ENCODE measurements around the gene S1PR4. TPM values are rescaled to one million over a fixed set of nuclear protein-coding genes. Genes with fewer than 3 reads are reported as not detected.
A peak's percentile ranks its signal among the peaks of the same experiment; 100 is the strongest.
"Not testable (repeated sequence)": the region's sequence is repeated elsewhere in the genome, so short reads cannot be mapped to it uniquely, and the experiment has no call there.

S1PR4 gene
- total RNA-seq, 1 donor from 2014 or later: 0.89 TPM

DNA sequence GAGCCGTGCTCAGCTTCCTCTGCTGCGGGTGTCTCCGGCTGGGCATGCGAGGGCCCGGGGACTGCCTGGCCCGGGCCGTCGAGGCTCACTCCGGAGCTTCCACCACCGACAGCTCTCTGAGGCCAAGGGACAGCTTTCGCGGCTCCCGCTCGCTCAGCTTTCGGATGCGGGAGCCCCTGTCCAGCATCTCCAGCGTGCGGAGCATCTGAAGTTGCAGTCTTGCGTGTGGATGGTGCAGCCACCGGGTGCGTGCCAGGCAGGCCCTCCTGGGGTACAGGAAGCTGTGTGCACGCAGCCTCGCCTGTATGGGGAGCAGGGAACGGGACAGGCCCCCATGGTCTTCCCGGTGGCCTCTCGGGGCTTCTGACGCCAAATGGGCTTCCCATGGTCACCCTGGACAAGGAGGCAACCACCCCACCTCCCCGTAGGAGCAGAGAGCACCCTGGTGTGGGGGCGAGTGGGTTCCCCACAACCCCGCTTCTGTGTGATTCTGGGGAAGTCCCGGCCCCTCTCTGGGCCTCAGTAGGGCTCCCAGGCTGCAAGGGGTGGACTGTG lies 1.2 kb downstream of the S1PR4 start:
- DNase-seq (ENCODE audit: low spot score): no peak

DNA sequence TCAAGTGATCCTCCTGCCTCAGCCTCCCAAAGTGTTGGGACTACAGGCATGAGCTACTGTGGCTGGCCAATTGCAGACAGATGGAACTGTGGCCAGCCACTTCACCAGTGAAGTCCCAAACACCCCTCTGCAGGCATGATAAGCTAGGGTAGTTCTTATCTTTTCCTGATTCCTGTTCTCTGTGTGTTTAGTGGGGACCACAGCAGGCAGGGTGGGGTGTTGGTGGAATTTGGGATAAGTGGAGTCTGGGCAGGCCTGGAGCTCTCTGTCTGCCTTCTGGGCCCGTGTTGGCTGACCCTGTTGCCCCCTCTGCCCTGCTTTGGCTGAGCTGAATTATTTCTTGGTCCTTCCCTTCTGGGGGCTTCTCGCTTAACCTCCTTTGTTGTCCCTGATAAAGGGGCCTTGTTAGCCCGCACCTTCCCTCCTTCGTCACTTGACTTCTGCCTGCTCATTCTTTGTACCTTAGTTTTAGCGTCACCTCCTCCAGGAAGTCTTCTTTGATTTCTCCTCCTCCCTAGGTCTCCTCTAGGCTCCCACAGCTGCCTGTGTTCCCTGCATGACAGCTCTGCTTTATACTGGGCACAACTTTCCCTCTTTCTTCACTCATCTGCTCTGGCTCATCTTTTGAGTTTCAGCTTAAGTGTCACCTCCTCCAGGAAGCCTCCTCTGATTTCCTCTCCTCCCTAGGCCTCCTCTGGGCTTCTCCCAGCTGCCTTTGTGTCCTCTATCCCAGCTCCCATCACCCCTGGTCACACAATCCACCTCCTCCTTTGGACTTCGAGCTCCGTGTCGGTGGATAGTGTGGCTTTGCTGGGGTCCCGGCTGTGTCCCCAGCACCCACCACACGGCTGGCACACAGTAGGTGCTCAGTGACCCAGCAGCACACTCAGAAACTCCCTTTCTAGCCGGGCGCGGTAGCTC lies 5.4 kb downstream of the S1PR4 start:
- no peak for DNase-seq (ENCODE audit: low spot score)

- no peak for DNase-seq (ENCODE audit: low spot score)
These were observed 6.4 kb downstream of the S1PR4 start for GRCh38 chr19:3184847-3185460.

GRCh38 chr19:3185461-3186159 lies 7.0 kb downstream of the S1PR4 start, which contains the start of gene NCLN:
Gene NCLN (plus strand): TSS chr19:3185930. CDS start chr19:3186031, 101 bp downstream.
- peak; percentile 95 for DNase-seq (ENCODE audit: low spot score)

GRCh38 chr19:3186160-3186688 lies 7.7 kb downstream of the S1PR4 start:
- no peak for DNase-seq (ENCODE audit: low spot score)

DNA sequence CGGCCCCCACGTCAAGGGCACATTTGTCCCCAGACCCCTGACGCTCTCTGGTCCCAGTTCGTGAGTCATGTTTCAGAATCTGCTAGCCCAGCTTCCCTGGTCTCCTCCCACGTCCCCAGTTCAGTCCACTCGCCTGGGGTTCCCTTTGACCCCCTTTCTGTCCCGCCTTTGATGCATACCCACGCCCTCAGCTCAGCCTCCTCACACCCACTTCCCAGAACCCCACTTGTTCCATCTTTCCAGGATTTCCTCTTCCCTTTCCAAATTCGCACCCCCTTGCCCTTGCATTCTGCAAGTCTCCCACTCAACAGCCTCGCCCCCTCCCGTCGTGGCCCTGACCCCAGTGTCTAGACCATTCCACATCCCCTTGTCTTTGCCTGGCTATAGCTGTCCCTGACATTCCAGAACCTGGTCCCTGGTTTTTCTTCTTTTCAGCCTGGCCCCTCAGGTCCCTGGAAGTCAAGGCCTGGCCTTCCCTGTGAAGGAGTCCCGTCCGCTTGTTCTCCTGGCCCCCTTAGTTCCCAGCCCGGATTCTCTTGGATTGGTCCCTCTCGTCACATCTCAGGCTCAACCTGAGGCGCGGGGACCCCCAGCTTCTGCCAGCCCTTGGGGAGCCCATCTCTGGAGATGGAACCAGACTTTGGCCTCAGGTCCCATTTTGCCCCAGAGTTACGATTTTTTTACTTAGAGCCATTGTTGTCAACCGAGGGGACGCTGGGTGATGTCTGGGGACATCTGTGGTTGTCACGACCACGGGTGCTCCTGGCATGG lies 8.5 kb downstream of the S1PR4 start:
- DNase-seq (ENCODE audit: low spot score): no peak

DNA sequence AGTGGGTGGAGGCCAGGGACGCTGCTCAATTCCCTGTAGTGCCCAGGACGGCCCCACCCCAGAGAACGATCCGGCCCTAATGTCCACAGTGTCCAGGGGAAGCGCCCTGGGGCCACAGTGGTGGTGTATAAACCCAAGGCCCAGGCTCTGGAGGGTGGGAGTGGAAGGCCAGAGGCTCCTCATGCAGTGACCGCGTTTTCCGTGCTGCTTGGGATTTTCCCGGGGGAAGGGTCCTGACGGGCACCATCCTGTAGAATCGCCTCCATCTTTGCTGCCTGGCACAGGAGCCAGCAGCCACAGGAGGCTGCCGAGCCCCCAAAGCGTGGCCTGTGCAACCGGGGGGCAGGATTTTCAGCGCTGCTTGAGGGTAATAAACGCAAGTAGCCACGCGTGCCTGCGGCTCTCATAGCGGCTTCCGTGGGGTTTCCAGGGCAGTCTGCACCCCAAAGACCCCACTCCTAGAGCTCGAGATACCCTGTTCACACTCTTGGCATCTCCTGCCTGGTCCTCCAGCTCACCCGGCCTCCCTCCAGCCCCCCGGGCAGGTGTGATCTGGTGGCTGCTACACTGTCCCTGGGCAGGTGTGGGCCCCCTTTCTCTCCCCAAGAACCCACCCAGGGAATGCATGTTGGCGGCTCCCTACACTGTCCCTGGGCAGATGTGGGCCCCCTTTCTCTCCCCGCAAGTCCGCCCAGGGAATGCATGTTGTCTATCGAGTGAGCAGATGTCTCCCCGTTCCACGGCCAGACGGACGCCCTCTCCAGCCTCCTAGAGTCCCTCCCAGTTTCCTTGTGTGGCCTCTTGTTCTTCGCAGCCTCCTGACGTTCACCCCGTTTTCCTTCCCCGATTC lies 9.3 kb downstream of the S1PR4 start:
- DNase-seq (ENCODE audit: low spot score): no peak

GRCh38 chr19:3188627-3189596 lies 10.3 kb downstream of the S1PR4 start:
- DNase-seq (ENCODE audit: low spot score): no peak

DNA sequence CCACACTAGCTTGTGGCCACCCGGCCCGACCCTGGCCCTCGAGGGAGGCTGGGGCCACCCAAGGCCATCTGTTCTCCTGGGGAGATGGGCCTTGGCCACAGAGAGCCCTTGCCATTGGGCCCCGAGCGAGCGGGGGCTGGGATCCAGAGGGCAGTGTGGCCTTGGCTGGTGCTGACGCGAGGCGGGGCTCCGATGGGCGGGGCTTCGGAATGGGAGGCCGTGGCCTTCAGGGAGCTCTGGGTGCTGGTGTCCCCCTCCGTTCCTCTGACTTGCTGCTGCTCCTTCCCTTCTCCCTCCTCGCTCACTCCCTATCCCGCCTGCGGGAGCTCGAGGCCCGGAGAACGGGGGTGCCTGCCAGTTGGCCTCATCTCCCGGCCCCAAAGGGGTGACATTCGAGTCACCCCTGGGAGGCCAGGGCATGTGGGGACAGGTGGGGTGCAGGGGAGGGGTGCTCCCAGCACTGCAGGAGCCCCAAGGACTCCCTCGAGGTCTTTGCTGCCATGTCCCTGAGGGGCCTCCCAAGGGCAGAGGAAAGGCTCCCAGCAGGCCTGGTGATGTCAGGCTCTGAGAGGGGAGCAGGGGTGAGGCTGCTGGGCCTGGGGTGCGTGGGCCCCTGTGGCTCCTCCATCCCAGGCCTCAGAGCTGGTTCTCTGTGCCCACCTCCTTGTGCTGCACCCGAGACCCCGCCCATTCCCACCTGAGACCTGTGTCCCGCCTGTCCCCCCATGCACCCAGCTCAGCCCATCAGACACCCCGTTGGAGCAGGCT lies 11.3 kb downstream of the S1PR4 start:
- no peak for DNase-seq (ENCODE audit: low spot score)

- DNase-seq (ENCODE audit: low spot score): no peak
These were observed 11.9 kb downstream of the S1PR4 start for GRCh38 chr19:3190470-3190770.

DNA sequence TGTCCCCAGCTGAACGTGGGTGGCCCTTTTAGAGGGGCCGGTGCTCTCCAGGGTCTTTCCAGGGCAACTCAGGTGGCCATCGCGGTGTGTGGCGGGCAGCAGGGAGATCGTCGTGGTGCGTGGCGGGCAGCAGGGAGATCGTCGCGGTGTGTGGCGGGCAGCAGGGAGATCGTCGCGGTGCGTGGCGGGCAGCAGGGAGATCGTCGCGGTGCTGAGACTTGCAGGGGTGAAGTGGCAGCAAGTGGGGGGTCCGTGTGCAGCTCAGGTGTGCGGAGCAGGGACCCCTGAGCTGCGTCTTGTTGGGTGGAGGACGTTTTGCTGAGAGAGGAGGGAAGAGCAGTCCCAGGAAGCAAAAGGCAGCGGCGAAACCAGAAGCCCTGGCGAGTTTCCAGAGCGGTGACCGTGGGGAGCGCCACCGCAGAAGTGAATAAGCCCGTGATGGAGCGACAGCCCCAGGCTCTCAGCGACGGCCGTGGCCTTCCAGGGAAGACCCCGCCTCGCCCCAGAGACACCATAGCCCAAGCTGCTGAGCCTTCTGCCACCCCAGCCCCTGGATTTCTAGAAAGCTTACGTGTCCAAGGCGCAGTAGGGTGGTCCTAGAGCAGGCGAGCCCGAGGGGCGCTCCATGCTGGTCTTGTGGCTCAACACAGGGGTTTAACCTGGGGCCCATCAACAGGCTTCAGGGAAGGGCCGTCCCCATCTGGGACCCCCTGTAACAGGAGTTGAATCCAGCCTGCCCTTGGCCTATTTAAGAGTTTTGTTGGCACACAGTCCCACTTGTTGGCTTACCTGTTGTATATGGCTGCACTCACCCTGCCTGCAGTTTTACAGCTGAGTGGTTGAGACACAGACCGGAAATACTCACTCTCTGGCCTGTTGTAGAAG lies 12.6 kb downstream of the S1PR4 start:
- DNase-seq (ENCODE audit: low spot score): no peak

GRCh38 chr19:3191806-3192104 lies 13.2 kb downstream of the S1PR4 start:
- not testable (repeated sequence) for DNase-seq (ENCODE audit: low spot score)

DNA sequence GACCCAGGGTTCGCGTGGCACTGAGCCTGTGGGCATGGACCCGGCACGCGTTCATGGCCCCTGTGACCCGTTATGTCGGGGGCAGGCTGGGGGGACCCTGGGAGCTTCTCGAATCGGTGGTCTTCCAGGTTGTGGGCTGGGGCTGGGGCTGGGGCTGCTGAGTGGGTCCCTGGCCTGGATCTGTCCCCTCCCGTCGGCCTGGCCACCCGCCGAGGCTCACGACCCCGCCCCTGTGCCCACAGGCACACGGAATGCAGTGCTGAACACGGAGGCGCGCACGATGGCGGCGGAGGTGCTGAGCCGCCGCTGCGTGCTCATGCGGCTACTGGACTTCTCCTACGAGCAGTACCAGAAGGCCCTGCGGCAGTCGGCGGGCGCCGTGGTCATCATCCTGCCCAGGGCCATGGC lies 13.7 kb downstream of the S1PR4 start:
- no peak for DNase-seq (ENCODE audit: low spot score)

GRCh38 chr19:3192684-3193083 lies 14.1 kb downstream of the S1PR4 start:
- DNase-seq (ENCODE audit: low spot score): no peak

DNA sequence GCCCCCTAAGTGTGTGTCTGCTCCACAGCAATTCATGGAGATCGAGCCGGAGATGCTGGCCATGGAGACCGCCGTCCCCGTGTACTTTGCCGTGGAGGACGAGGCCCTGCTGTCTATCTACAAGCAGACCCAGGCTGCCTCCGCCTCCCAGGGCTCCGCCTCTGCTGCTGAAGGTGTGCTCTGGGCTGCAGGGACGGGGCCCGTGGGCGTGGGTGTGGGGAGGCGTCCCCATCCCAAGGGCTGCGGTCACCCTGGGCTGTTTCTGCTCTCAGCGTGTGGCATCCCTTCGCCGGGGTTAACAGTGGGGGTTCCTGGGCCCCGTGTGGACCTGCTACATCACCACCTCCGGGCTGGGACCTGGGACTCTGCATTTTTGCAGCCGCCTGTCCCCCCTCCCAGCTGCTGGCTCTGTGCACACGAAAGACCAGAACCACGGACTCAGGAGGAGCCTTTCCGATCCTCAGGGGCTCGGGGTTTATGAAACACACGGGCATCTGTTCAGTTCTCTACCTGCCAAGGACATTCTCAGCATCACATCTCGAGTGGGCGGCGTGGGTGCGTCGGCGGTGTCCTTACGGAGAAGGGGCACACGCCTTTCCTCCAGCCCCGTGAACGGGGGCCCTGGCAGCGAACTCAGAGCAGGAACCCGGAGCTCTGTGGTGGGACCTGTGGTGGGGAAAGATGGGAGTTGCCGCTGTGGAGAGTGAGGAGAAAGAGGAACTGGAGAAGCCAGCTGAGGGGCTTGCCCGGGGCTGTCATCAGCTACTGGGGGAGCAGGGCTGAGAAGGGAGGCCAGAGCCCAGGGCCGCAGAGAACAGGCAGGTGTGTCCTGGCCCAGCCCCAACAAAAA lies 14.9 kb downstream of the S1PR4 start:
- DNase-seq (ENCODE audit: low spot score): no peak

Data from ureter (tissue), 1 donor.